DND-41 (cell line): ENCODE results near the gene PITX1.

Experiments used
- ATAC-seq: fragments of 200-7000 bp; cut with Tn5 transposase; 3 replicates; pipeline ENCODE4 v1.9.1; 2021; ENCODE audit warnings: low read depth; ENCODE audit not compliant: insufficient read depth
- DNase-seq: peaks from one replicate; pipeline ENCODE4 v3.0.0-alpha.2; 2020
- H2AFZ ChIP-seq: 2 replicates; pipeline ENCODE4 v1.6.0; 2012; ENCODE audit warnings: low read depth, low read length
- H3K27ac ChIP-seq: 2 replicates; pipeline ENCODE4 v1.5.1; 2012; ENCODE audit warnings: low read length, inconsistent platforms
- H3K27me3 ChIP-seq: fragments of 200-600 bp; sonication (generic); 2 replicates; pipeline ENCODE4 v1.6.0; 2012; ENCODE audit warnings: low read length, mild to moderate bottlenecking, inconsistent platforms; ENCODE audit not compliant: insufficient read depth, poor library complexity
- H3K36me3 ChIP-seq: 2 replicates; pipeline ENCODE4 v1.5.1; 2012; ENCODE audit warnings: low read length, inconsistent platforms; ENCODE audit not compliant: insufficient read depth
- H3K4me1 ChIP-seq: 2 replicates; pipeline ENCODE4 v1.5.1; 2012; ENCODE audit warnings: mild to moderate bottlenecking, low read length; ENCODE audit not compliant: insufficient read depth
- H3K4me2 ChIP-seq: 2 replicates; pipeline ENCODE4 v1.6.0; 2012; ENCODE audit warnings: mild to moderate bottlenecking, moderate library complexity, low read length, inconsistent platforms; ENCODE audit not compliant: insufficient read depth
- H3K4me3 ChIP-seq, 2 experiments: fragments of 200-600 bp in 1 of 2; shearing (Covaris generic) in 1 of 2; 2 replicates each; pipeline ENCODE4 v1.5.1; 2012 to 2016; ENCODE audit warnings: inconsistent platforms in 2 of 2, low read length in 2 of 2, mild to moderate bottlenecking in 2 of 2, low read depth in 1 of 2, moderate library complexity in 1 of 2
- H3K79me2 ChIP-seq: 2 replicates; pipeline ENCODE4 v1.6.0; 2012; ENCODE audit warnings: low read length, inconsistent platforms; ENCODE audit not compliant: insufficient read depth
- H3K9ac ChIP-seq: 2 replicates; pipeline ENCODE4 v1.6.0; 2012; ENCODE audit warnings: low read depth, mild to moderate bottlenecking, inconsistent platforms, low read length, moderate library complexity
- H3K9me3 ChIP-seq: 2 replicates; pipeline ENCODE4 v1.5.1; 2012; ENCODE audit warnings: low read length, moderate library complexity, mild to moderate bottlenecking, inconsistent platforms; ENCODE audit not compliant: insufficient read depth, severe bottlenecking
- H4K20me1 ChIP-seq: 2 replicates; pipeline ENCODE4 v1.6.0; 2012; ENCODE audit warnings: low read length; ENCODE audit not compliant: insufficient read depth
- EZH2 ChIP-seq: IDR thresholded peaks from 3 replicates; pipeline ENCODE4 v1.6.1; 2012; ENCODE audit warnings: borderline replicate concordance, low read depth, mild to moderate bottlenecking, moderate library complexity, low read length, inconsistent platforms; ENCODE audit not compliant: severe bottlenecking
- TF ChIP-seq, protein P1 (sequence below): IDR thresholded peaks from 2 replicates; pipeline ENCODE4 v1.5.1; 2012; ENCODE audit warnings: borderline replicate concordance, low read length, moderate library complexity, mild to moderate bottlenecking; ENCODE audit not compliant: poor library complexity, severe bottlenecking; ENCODE audit errors: extremely low read depth

Gene PITX1

DNA sequence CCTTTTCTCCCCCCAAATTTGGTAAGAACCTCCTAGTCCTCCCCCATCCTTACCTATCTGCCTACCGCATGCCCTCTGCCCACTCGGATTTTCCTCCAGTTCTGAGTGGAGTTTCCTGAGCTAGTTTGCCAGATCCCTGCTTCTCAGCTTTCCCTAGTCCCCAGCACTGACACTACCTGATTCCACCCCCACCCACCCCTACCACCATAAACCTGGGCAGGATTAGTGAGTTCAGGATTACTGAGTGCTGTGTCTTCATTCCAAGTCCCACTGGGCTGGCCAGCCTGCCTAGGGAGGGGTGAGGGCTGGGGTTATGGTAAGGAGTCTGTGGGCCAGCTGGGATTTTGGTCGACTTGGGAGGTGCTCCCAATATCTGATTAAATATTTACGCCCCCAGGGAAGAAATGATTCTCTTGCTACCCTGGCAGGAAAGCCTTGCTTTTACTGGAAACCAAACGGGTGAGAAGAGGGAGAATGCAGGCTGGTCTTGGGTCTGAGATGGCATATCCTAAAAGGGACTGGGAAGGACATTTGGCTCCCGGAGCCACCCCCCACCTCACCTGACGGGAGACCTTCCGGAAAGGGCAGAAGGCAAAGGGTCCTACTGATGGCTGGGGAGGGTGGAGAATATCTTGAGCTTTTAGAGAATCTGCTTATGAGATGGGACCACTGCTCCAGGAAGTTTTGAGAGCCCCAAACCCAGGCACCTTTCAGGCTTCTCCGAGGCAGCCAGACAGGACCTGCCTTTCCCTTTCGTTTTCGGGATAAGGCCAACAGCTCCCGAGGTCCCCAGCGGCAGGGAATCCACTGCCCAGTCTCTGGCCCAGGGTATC lies 3.7 kb downstream of the PITX1 start:
- no peak for TF ChIP-seq EZH2
- TF ChIP-seq, protein P1, sequence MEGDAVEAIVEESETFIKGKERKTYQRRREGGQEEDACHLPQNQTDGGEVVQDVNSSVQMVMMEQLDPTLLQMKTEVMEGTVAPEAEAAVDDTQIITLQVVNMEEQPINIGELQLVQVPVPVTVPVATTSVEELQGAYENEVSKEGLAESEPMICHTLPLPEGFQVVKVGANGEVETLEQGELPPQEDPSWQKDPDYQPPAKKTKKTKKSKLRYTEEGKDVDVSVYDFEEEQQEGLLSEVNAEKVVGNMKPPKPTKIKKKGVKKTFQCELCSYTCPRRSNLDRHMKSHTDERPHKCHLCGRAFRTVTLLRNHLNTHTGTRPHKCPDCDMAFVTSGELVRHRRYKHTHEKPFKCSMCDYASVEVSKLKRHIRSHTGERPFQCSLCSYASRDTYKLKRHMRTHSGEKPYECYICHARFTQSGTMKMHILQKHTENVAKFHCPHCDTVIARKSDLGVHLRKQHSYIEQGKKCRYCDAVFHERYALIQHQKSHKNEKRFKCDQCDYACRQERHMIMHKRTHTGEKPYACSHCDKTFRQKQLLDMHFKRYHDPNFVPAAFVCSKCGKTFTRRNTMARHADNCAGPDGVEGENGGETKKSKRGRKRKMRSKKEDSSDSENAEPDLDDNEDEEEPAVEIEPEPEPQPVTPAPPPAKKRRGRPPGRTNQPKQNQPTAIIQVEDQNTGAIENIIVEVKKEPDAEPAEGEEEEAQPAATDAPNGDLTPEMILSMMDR, result no peak
- Histone ChIP-seq H2AFZ (no peak overlapping the region), H3K27me3 (no peaks in the 10 kb centered on the region), H3K4me1 (peaks cover 32% of the 10 kb centered on the region), H3K36me3 (peaks cover 35% of the 10 kb centered on the region), H3K9ac (no peak overlapping the region), H3K4me2 (peak overlapping the region; percentile 96; the same call in 1 of the 2 replicates), H4K20me1 (peaks cover 20% of the 10 kb centered on the region), H3K79me2 (peaks cover 32% of the 10 kb centered on the region), H3K9me3 (no peaks in the 10 kb centered on the region), H3K4me3 (no peak overlapping the region), H3K27ac (no peak overlapping the region)
- DNase-seq, result no peak
- ATAC-seq, result no peak

DNA sequence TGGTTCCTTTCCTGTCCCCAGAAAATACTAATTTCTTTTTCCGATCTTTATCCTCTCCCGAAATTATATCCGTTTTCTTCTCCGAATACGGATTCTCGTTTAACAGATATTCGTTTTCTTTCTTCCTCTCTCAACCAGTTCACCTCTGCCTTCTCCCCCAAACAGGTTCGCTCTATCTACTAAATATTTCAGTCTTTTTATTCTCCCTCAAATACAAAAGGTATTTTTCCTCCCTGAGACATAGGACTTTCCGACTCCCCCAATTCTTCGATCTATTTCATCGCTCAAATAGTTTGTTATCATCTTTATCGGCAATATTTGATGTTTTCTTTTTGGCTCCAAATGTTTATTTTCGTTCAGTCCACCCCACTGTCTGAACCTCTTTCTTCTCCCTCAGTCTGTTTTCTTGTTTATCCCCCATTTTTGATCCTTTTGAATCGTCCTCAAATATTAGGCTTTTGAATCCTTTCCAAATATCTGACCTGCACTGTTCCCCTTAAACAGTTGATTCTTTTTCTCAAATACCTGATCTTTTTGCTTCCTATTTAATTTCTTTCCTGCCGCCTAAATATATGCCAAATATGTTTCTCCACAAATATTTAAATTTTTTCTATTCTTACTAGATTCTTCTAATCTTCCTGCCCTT lies 4.4 kb downstream of the PITX1 start:
- H3K27ac ChIP-seq, result no peak overlapping the region
- TF ChIP-seq EZH2, result no peak
- TF ChIP-seq, protein P1, result no peak
- H3K9ac ChIP-seq, result no peak overlapping the region
- DNase-seq, result no peak
- peaks cover 27% of the 10 kb centered on the region for H3K4me1 ChIP-seq
- H3K9me3 ChIP-seq, result no peaks in the 10 kb centered on the region
- no peaks in the 10 kb centered on the region for H3K27me3 ChIP-seq
- ATAC-seq, result no peak
- no peak overlapping the region for H3K4me2 ChIP-seq
- no peak overlapping the region for H2AFZ ChIP-seq
- H3K4me3 ChIP-seq, result no peak overlapping the region
- H3K79me2 ChIP-seq, result peaks cover 32% of the 10 kb centered on the region
- H4K20me1 ChIP-seq, result peaks cover 20% of the 10 kb centered on the region
- peaks cover 35% of the 10 kb centered on the region for H3K36me3 ChIP-seq

DNA sequence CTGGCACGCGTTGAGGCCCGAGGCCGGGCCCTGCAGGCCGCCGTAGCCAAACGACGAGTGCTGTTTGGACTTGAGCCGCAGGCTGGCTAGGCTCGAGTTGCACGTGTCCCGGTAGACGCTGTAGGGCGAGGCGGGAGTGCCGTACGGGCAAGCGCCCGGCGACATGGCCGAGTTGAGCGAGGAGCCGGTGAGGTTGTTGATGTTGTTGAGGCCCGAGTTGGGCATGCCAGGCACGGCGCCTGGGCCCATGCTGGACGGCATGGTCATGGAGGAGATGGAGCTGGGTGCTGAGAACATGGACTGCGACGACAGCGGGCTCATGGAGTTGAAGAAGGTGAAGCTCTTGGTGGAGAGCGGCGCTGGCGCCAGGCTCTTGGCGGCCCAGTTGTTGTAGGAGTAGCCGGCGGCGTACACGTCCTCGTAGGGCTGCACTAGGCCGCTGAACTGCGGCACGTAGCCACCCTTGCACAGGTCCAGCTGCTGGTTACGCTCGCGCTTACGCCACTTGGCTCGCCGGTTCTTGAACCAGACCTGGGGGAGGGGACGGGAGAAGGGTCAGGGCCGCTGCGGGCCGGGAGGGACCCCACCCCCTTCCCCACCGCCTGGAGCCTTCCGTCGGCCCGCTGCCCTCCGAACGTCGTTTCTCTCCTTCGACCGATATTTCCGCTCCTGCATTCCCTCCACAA lies 5.1 kb downstream of the PITX1 start:
- no peak for DNase-seq
- no peak for ATAC-seq
- Histone ChIP-seq H3K36me3 (peaks cover 35% of the 10 kb centered on the region), H3K9ac (no peak overlapping the region), H2AFZ (no peak overlapping the region), H3K27me3 (no peaks in the 10 kb centered on the region), H4K20me1 (peaks cover 20% of the 10 kb centered on the region), H3K9me3 (no peaks in the 10 kb centered on the region), H3K4me2 (no peak overlapping the region), H3K79me2 (peaks cover 32% of the 10 kb centered on the region), H3K27ac (no peak overlapping the region), H3K4me1 (peaks cover 23% of the 10 kb centered on the region), H3K4me3 (no peak overlapping the region)
- TF ChIP-seq, protein P1, result no peak
- TF ChIP-seq EZH2, result no peak
